ENCODE results near the gene SPC24.

GRCh38 chr19:11202488-11203193, 47.1 kb upstream of the SPC24 start:
- TF ChIP-seq EZH2 (IDR thresholded peaks at IDR 0.05; ENCODE audit: borderline replicate concordance, low read depth, low read length) (no peak), ZFP36 (IDR thresholded peaks at IDR 0.05; ENCODE audit: low read depth, low read length, partially characterized antibody) (no peak), FOXJ3 (CRISPR knock-in tag; IDR thresholded peaks at IDR 0.05) (no peak), FOXK1 (CRISPR knock-in tag; IDR thresholded peaks at IDR 0.05; ENCODE audit: borderline replicate concordance) (no peak), MXI1 (IDR thresholded peaks at IDR 0.05; ENCODE audit: low read depth, low read length) (no peak), ZNF699 (CRISPR knock-in tag; IDR thresholded peaks at IDR 0.05; ENCODE audit: insufficient replicate concordance) (no peak)
- TF ChIP-seq, protein P1, sequence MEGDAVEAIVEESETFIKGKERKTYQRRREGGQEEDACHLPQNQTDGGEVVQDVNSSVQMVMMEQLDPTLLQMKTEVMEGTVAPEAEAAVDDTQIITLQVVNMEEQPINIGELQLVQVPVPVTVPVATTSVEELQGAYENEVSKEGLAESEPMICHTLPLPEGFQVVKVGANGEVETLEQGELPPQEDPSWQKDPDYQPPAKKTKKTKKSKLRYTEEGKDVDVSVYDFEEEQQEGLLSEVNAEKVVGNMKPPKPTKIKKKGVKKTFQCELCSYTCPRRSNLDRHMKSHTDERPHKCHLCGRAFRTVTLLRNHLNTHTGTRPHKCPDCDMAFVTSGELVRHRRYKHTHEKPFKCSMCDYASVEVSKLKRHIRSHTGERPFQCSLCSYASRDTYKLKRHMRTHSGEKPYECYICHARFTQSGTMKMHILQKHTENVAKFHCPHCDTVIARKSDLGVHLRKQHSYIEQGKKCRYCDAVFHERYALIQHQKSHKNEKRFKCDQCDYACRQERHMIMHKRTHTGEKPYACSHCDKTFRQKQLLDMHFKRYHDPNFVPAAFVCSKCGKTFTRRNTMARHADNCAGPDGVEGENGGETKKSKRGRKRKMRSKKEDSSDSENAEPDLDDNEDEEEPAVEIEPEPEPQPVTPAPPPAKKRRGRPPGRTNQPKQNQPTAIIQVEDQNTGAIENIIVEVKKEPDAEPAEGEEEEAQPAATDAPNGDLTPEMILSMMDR (IDR thresholded peaks at IDR 0.05 in 2 of 3, conservative IDR thresholded peaks at IDR 0.05 in 1 of 3; ENCODE audit: insufficient read depth in 2 of 3, low read depth in 1 of 3, low read length in 3 of 3), result no peak
